Activated CD4-positive, CD25-positive, alpha-beta regulatory T cell treated with anti-CD3 and anti-CD28 coated beads, Interleukin-2, amount 50 U/mL, for 16 hours (primary cell): ENCODE data around the gene ZNF608.

Source experiments
- DNase-seq: peaks from one replicate; pipeline ENCODE4 v3.0.0-alpha.2; 2020; ENCODE audit warnings: low read depth, low spot score

Gene ZNF608, protein sequence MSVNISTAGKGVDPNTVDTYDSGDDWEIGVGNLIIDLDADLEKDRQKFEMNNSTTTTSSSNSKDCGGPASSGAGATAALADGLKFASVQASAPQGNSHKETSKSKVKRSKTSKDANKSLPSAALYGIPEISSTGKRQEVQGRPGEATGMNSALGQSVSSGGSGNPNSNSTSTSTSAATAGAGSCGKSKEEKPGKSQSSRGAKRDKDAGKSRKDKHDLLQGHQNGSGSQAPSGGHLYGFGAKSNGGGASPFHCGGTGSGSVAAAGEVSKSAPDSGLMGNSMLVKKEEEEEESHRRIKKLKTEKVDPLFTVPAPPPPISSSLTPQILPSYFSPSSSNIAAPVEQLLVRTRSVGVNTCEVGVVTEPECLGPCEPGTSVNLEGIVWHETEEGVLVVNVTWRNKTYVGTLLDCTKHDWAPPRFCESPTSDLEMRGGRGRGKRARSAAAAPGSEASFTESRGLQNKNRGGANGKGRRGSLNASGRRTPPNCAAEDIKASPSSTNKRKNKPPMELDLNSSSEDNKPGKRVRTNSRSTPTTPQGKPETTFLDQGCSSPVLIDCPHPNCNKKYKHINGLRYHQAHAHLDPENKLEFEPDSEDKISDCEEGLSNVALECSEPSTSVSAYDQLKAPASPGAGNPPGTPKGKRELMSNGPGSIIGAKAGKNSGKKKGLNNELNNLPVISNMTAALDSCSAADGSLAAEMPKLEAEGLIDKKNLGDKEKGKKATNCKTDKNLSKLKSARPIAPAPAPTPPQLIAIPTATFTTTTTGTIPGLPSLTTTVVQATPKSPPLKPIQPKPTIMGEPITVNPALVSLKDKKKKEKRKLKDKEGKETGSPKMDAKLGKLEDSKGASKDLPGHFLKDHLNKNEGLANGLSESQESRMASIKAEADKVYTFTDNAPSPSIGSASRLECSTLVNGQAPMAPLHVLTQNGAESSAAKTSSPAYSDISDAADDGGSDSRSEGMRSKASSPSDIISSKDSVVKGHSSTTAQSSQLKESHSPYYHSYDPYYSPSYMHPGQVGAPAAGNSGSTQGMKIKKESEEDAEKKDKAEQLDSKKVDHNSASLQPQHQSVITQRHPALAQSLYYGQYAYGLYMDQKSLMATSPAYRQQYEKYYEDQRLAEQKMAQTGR (N-terminal part only)

GRCh38 chr5:124745928-124746915 is at the start of gene ZNF608:
Gene ZNF608 (minus strand): TSS chr5:124746639. CDS start chr5:124744989, 1,650 bp downstream.
- DNase-seq = no peak

GRCh38 chr5:124795829-124796228 is 49.4 kb upstream of the ZNF608 start:
- DNase-seq = no peak

DNA sequence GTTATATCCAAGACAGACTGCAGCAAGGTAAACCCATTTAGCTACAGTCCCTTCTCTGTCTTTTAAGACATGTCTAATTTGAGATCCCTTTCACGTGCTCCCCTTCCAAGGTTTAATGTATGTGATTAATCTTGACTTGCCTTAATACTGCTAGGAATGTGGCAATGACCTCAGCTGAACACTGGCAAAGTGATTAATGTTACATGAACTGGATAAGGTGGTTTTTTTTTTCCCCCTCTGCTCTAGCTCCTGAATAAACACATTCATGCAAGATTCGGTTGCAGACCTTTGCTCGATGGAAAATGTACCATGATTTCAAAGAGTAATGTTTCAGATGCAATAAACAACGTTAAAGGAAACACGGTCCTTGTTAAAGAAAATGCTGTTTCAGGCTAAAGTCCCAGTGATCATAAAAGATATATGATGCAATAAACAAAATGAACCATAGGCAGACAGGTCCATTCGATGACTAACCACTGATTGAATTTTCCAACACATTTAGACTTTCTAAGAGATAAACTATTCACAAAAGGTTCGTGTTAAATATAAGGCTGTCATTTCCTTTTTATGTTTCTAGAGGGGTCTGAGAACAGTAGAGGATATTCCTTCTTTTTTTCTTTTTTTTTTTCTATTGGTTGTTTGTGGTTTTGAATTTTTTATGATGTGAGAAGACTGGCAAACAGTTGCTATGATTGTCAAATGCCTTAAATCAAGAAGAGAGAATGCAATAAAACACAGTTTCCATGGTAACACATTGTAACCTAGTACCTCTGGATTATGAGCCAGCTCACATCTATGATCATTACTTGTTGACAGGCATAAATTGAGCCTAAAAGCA is 44.7 kb upstream of the ZNF608 start:
- no peak for DNase-seq

GRCh38 chr5:124790301-124790894 is 44.0 kb upstream of the ZNF608 start:
- DNase-seq = no peak

DNA sequence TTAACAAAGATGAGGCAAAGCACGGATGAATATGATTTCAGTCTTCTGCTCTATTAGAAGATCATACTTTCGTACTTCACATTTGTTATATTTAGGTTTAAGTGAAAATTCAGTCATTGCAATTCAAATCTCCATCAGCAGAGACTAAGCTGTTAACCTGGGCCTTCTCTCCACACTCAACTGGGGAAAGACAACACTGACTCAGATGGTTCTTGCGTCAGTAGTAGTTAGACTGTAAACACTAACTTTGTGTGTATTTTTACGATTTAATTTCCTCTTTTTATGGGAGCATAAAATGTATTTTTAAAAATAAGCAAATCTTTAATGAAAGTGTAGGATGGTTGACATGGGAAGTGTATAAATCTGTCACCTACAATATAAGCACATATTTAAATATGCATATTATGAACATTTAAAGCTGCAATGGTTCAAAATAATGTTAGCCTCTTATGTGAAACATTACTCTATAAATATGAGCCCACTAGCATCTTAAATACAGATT is 42.7 kb upstream of the ZNF608 start:
- DNase-seq = no peak

DNA sequence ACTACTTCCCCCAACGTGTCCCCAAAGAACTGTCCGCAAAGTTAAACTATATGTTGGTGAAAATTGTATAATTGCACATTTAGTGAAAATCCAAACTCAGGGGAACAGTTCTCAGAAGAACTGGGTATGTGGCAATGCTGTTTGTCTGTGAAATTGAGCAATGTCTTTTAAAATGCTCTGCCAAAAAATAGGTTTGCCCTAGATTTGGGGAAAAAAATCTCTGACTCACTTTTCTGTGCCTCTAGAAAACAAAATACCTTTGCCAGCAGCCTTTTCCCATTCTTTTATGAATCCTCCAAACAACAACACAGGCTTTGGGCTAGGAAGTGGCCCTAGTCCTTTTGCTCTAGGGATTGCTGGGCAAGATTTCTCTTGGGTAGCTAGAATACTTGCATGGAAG is 37.4 kb upstream of the ZNF608 start:
- no peak for DNase-seq

DNA sequence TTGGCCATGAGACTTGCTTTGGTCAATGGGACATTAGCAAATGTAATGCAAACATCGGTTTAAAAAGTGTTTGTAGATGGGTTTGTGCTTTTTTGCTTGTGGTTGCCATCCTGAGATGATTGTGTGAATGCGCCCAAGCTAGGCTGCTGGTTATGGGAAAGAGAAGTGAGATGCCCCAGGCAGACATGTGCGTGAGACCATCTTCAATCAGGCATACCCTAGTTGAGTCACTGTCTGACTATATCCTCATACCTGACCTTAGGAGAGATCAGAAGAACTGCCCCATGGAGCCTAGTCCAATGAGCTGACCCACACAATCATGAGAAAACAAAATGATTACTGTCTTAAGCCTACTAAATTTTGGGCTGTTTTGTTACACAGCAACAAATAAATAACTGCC is 36.8 kb upstream of the ZNF608 start:
- DNase-seq = no peak

GRCh38 chr5:124782262-124782661 is 35.8 kb upstream of the ZNF608 start:
- no peak for DNase-seq

DNA sequence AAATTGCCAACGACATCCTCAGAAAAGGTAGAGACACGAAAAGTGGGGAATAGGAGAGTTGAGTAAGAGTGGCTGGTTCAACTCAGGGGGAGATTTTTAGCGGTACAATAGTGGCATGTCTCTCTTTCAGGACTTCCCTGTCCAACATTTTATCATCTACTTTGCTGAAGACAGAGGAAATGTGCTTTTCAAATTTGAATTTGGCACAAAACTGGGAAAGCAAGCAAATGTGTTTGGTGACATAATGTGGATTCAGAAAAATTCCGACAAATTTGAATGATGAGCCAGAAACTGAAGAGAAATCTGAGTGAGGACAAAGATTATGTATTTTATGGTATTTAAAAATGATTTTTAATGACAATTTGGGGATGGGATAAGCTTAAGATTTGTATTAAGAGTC is 33.6 kb upstream of the ZNF608 start:
- DNase-seq = no peak

DNA sequence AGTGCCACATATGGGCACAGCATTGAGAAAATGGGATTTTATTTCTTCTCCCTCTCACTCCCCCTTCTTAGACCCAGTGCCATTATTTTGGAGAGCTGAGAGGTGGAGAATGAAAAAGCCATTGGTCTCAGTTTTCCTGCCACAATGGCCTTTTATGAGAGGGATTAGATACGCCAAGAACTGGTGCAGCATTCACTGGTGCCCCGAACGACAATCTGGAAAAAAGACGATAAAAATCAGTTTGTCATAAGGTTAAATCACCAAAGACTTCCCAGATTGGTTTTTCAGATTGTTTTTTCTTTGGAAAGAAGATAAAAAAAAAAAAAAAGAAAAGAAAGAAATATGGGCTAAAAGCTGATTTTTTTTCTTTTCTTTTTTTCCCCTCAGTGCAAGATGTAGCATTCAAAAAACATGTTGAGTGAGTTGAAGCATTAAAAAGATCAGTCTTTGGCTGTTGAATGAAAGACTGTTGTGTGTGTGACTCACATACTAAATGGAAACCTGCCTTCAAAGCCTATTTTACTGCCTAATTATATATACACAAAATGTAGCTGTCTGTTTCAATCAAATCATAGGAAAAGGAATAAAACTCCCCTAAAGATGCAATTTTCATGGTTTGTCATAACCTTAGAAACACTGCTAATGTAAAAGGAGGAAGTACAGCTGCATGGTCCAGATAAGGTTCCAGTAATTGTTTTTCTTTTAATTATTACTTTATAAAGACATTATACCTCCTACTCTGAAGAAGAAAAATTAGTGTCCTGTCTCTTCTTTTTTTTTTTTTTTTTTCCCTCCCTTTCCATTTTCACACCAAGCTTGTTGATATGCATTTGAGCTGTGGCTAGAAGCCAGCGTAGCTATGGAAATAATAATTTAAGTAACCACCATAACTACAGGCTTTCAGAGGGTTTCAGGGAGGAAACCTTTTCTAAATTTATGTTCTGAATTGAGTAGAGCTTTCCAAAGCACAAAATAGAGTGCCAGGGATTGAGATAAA is 27.2 kb upstream of the ZNF608 start:
- no peak for DNase-seq

DNA sequence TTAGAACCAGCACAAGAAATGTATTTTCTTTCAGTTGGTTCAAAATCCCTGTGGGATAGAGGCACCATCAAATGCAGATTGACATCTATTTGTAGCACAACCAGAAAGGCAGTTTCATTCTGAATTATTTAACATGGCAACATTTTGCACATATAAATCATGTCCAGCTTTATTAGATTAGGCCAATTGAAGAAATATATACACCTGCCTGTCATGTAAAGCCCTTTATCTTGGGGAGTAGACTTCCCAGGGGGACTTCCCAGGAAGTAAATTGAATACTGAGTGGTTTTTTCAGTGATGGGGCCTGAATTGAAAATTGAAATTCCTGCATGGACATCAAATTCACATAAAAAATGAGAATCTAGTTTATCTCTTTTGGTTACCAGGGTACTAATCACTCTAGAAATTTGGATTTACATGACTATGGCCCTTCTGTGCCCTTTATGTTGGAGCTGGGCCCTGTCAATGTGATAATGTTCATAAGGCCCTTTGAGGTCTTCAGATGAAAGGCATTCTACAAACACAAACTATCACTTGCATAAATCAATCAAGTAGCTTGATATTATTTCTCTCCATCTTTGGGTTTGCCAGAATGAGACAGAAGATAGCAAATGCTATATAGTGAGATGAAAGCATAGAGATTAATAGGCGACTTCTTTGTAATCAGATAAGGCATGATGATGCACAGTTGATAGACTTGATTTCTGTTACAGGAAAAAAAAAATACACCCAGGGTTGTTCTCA is 26.2 kb upstream of the ZNF608 start:
- DNase-seq = no peak

DNA sequence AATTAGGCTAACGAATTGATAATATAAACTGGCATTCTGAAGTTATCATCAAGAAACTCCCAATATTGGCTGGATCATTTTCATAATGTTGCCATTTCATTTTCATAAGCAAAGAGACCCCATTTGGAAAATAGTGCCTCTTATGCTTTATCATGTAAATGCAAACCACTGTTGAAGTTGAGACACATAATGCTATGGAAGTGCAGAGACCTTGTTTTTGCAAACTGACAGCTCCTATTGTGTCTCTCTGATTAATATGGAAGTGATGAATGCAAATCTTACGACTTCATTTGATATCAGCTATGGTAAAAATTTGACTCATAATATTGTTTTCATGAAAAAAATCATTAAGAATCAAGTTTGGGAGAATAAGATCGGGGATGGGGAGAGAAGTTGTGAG is 25.3 kb upstream of the ZNF608 start:
- DNase-seq = no peak

DNA sequence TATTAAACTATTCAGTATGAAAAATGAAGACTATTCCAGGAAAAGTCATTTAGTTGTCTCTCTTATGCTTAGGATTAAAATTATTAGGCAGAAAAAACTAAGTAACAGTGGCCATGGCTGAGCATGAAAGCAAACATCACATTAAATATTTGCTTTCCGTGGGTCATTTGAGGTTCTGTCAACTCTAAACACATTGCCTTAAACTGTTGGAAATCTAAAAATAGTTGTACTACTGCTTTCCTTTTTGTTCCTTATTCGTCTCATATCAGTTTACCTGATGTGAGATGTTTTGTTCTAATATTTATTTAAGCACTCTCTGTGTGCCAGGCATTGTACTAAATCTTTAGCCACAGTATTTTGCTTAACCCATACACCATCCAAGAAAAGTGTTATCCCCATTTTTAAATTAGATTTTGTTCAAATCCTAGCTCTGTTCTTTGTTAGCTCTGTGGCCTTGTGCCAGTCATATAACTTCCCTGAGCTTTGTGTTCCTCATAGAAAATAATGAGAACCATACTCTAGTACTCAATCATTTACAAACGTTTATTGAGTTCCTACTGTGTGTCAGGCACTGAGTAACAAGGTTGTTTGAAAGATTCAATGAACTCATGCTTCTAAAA is 18.7 kb upstream of the ZNF608 start:
- no peak for DNase-seq

GRCh38 chr5:124764585-124764984 is 18.1 kb upstream of the ZNF608 start:
- DNase-seq = no peak

GRCh38 chr5:124761010-124761409 is 14.6 kb upstream of the ZNF608 start:
- no peak for DNase-seq

DNA sequence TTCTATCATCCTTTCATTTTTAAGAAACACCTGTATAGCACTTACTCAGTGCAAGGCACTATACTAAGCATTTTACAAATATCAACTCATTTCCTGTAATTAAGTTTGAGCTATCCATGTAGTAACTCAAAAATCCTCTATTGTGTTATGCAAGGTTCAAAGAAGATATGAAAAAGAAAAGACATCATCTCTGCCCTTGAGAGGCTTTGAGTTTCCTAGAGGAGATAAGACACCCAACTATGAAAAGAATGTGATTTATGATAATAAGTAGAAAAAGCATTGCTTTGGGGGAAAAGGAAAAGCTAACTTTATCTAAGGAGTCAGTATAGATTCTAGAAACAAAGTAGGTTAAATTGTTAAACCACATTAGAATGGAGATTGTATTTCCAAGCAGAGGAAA is 14.2 kb upstream of the ZNF608 start:
- DNase-seq = no peak

DNA sequence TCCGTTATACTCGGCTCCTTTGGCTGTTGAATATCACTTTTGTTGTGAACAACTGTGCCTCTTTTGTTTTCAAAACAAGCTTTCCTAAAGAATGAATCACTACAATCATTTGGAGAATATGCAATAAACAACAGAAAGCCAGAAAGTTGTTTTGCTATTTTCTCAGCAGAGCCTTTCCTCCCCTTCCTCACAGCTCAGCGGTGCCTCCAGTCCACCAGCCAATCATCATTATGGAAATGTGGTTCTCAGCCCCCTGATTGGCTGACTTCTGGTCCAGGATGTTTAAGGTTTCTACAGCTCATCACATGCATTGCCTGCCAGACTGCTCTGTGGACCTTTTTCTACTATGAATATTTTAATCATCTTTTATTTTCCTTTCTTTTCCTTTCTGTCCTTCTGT is 9.1 kb upstream of the ZNF608 start:
- DNase-seq = no peak
